GM12874 (cell line): ENCODE measurements around the gene GM2A.
A peak's percentile ranks its signal among the peaks of the same experiment; 100 is the strongest.

Experiments
- CTCF ChIP-seq: IDR thresholded peaks from 2 replicates; pipeline ENCODE4 v1.5.1; 2011; ENCODE audit warnings: low read depth, mild to moderate bottlenecking, control low read depth, low read length, moderate library complexity; ENCODE audit not compliant: insufficient read depth

Gene GM2A

GRCh38 chr5:151296478-151296830 lies 43.5 kb downstream of the GM2A start:
- no peak for TF ChIP-seq CTCF

GRCh38 chr5:151296974-151297373 lies 44.0 kb downstream of the GM2A start:
- TF ChIP-seq CTCF = no peak

GRCh38 chr5:151298063-151298855 lies 45.3 kb downstream of the GM2A start:
- TF ChIP-seq CTCF = peak; percentile 53

- TF ChIP-seq CTCF = no peak
Measured at GRCh38 chr5:151303666-151304065, 50.7 kb downstream of the GM2A start, which contains the start of gene SLC36A3. Gene SLC36A3 (minus strand): TSS chr5:151303766. CDS start chr5:151303354, 412 bp downstream.

GRCh38 chr5:151310932-151311331 lies 57.9 kb downstream of the GM2A start:
- TF ChIP-seq CTCF = no peak

- TF ChIP-seq CTCF = no peak
Measured at GRCh38 chr5:151312756-151313324, 59.9 kb downstream of the GM2A start.

GRCh38 chr5:151313357-151313756 lies 60.4 kb downstream of the GM2A start:
- no peak for TF ChIP-seq CTCF
